Measurements from ENCODE around the gene KRT222.

The KRT222 gene

DNA sequence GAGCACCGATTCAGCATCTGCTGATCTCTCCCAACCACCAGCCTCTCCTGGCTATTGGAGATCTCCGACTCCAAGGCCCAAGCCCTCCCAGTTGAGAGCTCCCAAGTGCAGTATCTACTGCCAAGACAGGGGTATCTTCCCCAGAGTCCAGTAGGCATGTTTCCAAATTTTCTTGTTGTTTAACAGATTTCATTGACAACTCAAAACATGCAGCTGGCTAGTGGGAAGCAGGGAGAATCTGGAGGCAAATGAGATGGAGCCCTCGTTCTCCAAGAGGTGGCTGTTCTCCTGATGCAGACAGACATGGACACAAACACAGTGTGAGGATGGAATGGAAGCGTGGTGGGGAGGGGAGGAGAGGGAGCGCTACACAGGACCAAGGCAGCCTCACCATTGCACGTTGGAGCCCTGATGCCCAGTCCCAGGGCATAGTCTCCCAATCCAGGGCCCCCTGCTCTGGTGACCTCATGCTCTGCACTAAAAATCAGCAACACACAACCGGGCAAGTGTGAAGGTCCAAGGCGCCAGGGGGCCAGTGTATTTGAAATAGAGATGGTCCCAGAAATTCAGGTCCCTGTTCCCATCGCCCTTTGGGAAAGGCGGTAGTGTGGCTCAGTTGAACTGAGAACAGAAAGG is 49.0 kb downstream of the KRT222 start:
- no peak for DNase-seq (ENCODE audit: extremely low read depth in 1 of 2, low read depth in 1 of 2)

GRCh38 chr17:40615068-40615840 is 49.7 kb downstream of the KRT222 start:
- DNase-seq (ENCODE audit: extremely low read depth in 1 of 2, low read depth in 1 of 2) = no peak

DNA sequence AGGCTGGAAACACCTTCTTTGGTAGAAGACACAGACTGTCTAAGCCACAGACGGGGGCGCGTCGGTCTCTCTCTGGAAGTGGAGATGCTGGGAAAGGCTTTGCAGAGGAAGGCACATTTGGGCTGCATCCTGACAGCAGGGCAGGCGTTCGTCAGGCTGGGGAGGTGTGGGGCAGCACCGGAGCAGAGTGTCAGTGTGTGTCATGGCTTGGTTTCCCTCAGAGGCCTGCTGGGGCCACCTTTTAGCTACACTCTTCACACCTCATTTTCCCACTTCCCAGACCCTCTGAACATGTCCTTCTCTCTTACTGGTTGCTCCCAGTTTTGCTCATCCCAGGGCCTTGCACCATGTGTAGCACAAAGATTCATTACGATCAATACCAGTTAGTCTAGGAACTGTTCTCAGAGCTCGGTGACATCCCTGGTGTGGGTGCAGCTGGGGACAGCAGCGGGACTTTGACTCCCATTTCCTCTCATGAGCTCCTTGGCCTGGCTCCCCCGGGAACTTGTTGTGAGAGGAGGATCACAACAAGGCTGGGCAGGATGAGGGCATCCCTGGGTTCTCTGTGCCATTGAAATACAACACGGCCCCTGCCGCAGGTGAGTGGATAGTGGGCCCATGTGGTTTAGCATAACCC is 50.4 kb downstream of the KRT222 start:
- DNase-seq (ENCODE audit: extremely low read depth in 1 of 2, low read depth in 1 of 2) = no peak

- no peak for DNase-seq (ENCODE audit: extremely low read depth in 1 of 2, low read depth in 1 of 2)
Measured at GRCh38 chr17:40613467-40614154, 51.4 kb downstream of the KRT222 start.

- DNase-seq (ENCODE audit: extremely low read depth in 1 of 2, low read depth in 1 of 2) = no peak
Measured at GRCh38 chr17:40612599-40613244, 52.3 kb downstream of the KRT222 start.

DNA sequence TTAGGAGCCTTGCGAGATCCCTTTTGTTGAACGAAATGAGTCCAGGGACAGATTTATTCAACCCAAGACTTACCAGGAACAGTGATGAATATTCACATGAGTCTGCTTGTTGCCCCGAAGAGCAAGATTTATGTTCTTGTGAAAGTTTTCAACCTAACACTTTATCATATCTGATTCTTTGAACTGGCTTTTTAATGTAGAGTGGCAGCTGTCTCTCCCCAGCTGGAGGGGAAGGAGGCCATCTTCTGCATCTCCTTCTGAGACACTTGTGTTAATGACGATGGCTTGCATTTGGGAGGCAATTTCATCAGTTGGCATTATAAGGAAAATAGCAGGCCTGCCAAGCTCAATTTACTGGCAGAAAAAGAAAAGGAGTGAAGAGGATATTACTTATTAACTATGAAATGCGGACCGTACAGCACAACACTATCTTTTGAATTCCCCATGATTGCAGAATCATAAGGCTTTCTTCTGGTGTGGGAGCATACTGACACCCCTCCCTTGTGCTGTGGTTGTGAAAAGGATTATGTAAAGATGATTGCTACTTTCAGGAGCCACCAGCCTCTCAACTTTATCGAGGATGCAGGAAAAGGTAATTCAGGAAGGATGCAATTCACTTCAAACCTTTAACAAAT is 53.0 kb downstream of the KRT222 start:
- DNase-seq (ENCODE audit: extremely low read depth in 1 of 2, low read depth in 1 of 2) = no peak

GRCh38 chr17:40610359-40610758 is 54.6 kb downstream of the KRT222 start:
- DNase-seq (ENCODE audit: extremely low read depth in 1 of 2, low read depth in 1 of 2) = no peak

- no peak for DNase-seq (ENCODE audit: extremely low read depth in 1 of 2, low read depth in 1 of 2)
Measured at GRCh38 chr17:40608061-40608581, 56.9 kb downstream of the KRT222 start.

DNA sequence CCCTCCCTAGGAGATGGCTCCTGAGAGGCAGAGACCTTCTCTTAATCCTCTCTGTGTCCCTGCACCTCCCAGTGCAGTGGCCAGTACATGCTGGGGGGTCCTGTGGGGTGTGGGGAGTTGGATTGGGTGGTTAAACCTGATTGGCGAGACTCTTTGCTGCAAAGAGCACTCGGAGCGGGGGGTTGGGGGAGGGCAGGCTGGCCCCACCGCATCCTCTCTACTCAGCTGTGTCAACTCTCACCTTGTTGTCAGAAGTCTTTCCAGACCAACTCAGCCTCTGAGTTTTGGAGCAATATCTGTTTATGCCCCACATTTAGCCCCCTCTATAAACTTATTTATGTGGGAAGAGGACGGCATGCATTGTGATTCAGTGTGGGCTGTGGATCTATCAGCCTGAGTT is 57.3 kb downstream of the KRT222 start:
- DNase-seq (ENCODE audit: extremely low read depth in 1 of 2, low read depth in 1 of 2) = no peak

DNA sequence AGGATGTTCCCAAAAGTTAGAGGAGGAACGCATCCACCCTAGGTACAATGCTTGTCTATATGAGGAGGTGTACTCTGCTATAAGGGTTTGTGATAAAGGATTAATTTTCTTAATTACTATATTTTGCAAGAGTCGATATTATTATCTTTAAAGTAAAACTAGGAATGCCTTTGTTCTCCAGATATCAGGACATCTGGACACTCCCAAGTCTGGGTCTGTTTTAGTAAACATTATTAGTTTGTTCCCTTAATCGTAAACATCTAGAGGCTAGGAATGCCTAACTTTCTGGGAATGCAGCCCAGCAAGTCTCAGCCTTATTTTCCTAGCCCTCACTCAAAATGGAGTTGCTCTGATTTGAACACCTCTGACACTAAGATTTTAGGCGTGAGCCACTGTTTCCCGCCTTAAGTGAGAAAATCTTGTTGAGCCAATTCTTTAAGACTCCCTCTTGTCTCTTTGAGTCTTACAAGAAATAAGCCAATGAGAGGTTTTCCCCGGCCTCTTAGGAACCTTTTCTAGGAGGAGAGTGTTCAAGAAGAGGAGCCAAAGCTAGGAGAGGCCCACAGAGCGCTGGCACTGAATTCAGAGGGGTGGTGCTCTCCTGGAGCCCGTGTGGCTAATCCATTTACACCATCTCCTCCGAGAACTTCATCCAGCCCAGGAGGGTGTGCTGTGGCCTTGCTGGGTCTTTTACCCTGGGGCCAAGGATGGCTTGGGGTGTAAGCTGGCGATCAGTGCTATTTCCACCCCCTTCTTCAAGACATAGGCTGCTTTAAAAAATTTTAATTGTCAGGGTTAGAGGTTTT is 58.2 kb downstream of the KRT222 start:
- DNase-seq (ENCODE audit: extremely low read depth in 1 of 2, low read depth in 1 of 2) = no peak

- DNase-seq (ENCODE audit: extremely low read depth in 1 of 2, low read depth in 1 of 2) = peak in 1 of 2 donors; percentile 83
Measured at GRCh38 chr17:40605306-40605705, 59.7 kb downstream of the KRT222 start.
